CD4-positive, alpha-beta memory T cell (primary cell): ENCODE measurements around the gene MRAP. TPM values are rescaled to one million over a fixed set of nuclear protein-coding genes. Genes with fewer than 3 reads are reported as not detected.
A peak's percentile ranks its signal among the peaks of the same experiment; 100 is the strongest.

Experiments used
- CTCF ChIA-PET: fragments of 350-600 bp; sonication (Branson Sonifier 250); formaldehyde crosslinking; loops from one replicate; lab custom pipeline; 2021; ENCODE audit warnings: inconsistent platforms; ENCODE audit not compliant: partially characterized antibody; lab: Charles Lee
- POLR2A ChIA-PET: fragments of 350-600 bp; sonication (Branson Sonifier 250); formaldehyde crosslinking; loops from one replicate; lab custom pipeline; 2021; ENCODE audit not compliant: partially characterized antibody; lab: Charles Lee
- DNase-seq, 5 donors: peaks; one replicate each; pipeline versions ENCODE4 v3.0.0 to v3.0.0-alpha.2; 2020 to 2022; ENCODE audit warnings: mixed read lengths in 1 of 5
- H3K27ac ChIP-seq: one replicate; pipeline ENCODE4 v1.7.0; 2013; ENCODE audit warnings: low read depth, low read length
- H3K27me3 ChIP-seq: 2 replicates; pipeline ENCODE4 v1.7.0; 2013; ENCODE audit warnings: mild to moderate bottlenecking, low read length, moderate library complexity; ENCODE audit not compliant: insufficient read depth
- H3K36me3 ChIP-seq: 2 replicates; pipeline ENCODE4 v1.7.0; 2013; ENCODE audit warnings: mild to moderate bottlenecking, low read length, moderate library complexity; ENCODE audit not compliant: insufficient read depth
- H3K4me1 ChIP-seq: 2 replicates; pipeline ENCODE4 v1.7.0; 2013; ENCODE audit warnings: mild to moderate bottlenecking, low read length, moderate library complexity; ENCODE audit not compliant: insufficient read depth
- H3K4me3 ChIP-seq, 2 donors: one replicate each; pipeline ENCODE4 v1.7.0; 2013; ENCODE audit warnings: low read length in 2 of 2, mild to moderate bottlenecking in 1 of 2
- H3K9me3 ChIP-seq, 2 donors: one replicate each; pipeline ENCODE4 v1.7.0; 2013; ENCODE audit warnings: low read length in 2 of 2, control low read depth in 1 of 2; ENCODE audit not compliant: control insufficient read depth in 1 of 2
- H3K27ac Mint-ChIP-seq, 7 donors: one replicate each; pipeline ENCODE4 v1.8.0; 2020 to 2021; ENCODE audit warnings: mixed read lengths in 7 of 7, mild to moderate bottlenecking in 6 of 7, inconsistent platforms in 3 of 7, moderate library complexity in 3 of 7
- H3K27me3 Mint-ChIP-seq, 2 donors: one replicate each; pipeline ENCODE4 v1.8.0; 2020 to 2021; ENCODE audit warnings: mixed read lengths in 2 of 2
- H3K36me3 Mint-ChIP-seq, 2 donors: one replicate each; pipeline ENCODE4 v1.8.0; 2020 to 2021; ENCODE audit warnings: mixed read lengths in 2 of 2, inconsistent platforms in 1 of 2, mild to moderate bottlenecking in 1 of 2
- H3K4me1 Mint-ChIP-seq, 4 donors: one replicate each; pipeline ENCODE4 v1.8.0; 2020 to 2021; ENCODE audit warnings: mixed read lengths in 4 of 4, mild to moderate bottlenecking in 1 of 4
- H3K4me3 Mint-ChIP-seq, 8 donors: one replicate each; pipeline ENCODE4 v1.8.0; 2020 to 2021; ENCODE audit warnings: mixed read lengths in 8 of 8, mild to moderate bottlenecking in 7 of 8, moderate library complexity in 6 of 8, inconsistent platforms in 3 of 8
- H3K9me3 Mint-ChIP-seq, 8 donors: one replicate each; pipeline ENCODE4 v1.8.0; 2020 to 2021; ENCODE audit warnings: mixed read lengths in 8 of 8, mild to moderate bottlenecking in 5 of 8, inconsistent platforms in 3 of 8, moderate library complexity in 1 of 8
- intact Hi-C: fragments of 100-400 bp; cut with micrococcal nuclease; formaldehyde crosslinking; loops from one replicate; pipeline ENCODE4 v1.15.1; 2023
- polyA plus RNA-seq, 2 donors: library from polyadenylated mRNA; unstranded; fragments of 300-500 nt; fragmentation: Illumina TruSeq; gene quantifications; one replicate each; pipeline ENCODE4 v1.2.3, GENCODE V29; 2021
- total RNA-seq, 2 experiments: library from RNA; stranded (reverse); gene quantifications; one replicate each; pipeline ENCODE4 v1.2.3, GENCODE V29; 2021

MRAP gene
- total and polyA plus RNA-seq, 4 experiments from 2014 or later, result not detected

DNA sequence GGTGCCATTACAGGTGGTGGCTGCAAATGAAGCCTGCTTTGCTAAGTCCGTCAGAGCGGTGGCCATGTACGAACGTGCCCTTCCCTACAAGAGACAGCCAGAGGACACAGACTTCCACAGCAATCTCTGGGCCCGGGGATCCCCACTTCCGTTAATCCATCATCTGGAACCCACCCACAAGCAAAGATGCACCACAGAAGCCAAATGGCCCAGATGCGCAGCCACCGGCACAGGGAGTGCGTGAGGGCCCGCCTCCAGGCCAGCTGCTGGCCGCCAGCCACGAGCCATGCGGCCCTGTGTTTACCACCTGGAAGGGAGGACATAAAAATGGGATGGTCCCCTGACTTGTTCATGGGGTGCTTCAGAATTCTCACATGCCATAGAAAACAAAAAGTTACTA, 22.1 kb downstream of the MRAP start:
- CTCF ChIA-PET, result no interaction called here

DNA sequence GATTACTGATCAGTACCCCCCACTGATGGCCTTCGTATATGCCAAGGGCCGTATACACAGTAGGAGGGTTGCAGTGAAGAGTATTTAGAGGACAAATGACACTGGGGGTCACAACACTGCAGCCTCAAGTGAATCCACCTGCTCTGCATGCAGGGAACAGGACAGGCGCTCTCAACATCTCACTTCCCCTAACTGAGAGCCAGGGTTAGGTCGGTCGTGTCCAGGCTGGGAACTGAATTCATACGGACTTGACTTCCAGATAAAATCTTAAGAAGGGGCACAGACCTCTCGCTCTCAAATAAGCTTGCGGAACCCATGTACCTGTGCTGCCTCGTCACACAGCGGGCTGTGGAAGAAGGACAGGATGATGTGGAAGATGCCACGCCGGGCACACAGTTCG, 22.8 kb downstream of the MRAP start:
- Mint-ChIP-seq H3K4me1 (no peaks in the 10 kb centered on the region), H3K9me3 (no peaks in the 10 kb centered on the region), H3K36me3 (peaks cover 82 to 88% of the 10 kb centered on the region in 2 donors), H3K27me3 (no peaks in the 10 kb centered on the region), H3K4me3 (no peak overlapping the region), H3K27ac (no peak overlapping the region)
- no peaks in the 10 kb centered on the region for H3K9me3 ChIP-seq
- no peaks in the 10 kb centered on the region for H3K27me3 ChIP-seq
- no peak overlapping the region for H3K4me3 ChIP-seq
- no peak overlapping the region for H3K27ac ChIP-seq
- CTCF ChIA-PET, result no interaction called here
- intact Hi-C loops, result no loop called here
- H3K36me3 ChIP-seq, result peaks cover 95% of the 10 kb centered on the region
- POLR2A ChIA-PET, result no interaction called here
- no peak for DNase-seq
- no peaks in the 10 kb centered on the region for H3K4me1 ChIP-seq

More for the DNA sequence above, 22.1 kb downstream of the MRAP start:
- Histone ChIP-seq H3K27ac (no peak overlapping the region), H3K4me3 (no peak overlapping the region), H3K27me3 (no peaks in the 10 kb centered on the region), H3K4me1 (no peaks in the 10 kb centered on the region), H3K9me3 (no peaks in the 10 kb centered on the region), H3K36me3 (peaks cover 95% of the 10 kb centered on the region)
- H3K27ac Mint-ChIP-seq, result no peak overlapping the region
- no peaks in the 10 kb centered on the region for H3K9me3 Mint-ChIP-seq
- intact Hi-C loops, result no loop called here
- H3K4me1 Mint-ChIP-seq, result no peaks in the 10 kb centered on the region
- DNase-seq, result no peak
- H3K36me3 Mint-ChIP-seq, result peaks cover 75 to 88% of the 10 kb centered on the region in 2 donors
- H3K27me3 Mint-ChIP-seq, result no peaks in the 10 kb centered on the region
- POLR2A ChIA-PET, result no interaction called here
- no peak overlapping the region for H3K4me3 Mint-ChIP-seq

DNA sequence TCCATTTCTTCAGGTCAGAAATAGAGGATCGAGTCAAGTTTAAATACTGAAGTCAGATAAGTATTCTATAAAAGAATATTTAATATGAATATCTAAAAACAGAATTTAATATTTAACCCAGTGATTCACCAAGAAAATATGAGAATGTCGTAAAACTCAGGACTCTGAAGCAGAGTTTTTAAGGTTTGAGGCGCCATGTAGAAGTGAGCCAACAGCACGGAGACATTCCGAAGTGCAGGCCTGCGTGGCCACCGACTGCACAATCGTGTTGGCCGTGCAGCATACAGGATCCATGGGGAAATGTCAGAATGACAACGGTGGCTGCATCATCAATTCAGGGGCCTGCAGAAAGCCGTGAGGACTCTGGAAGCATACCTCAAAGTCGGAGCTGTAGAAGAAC, 23.4 kb downstream of the MRAP start:
- no peak overlapping the region for H3K4me3 ChIP-seq
- H3K36me3 Mint-ChIP-seq, result peaks cover 87 to 90% of the 10 kb centered on the region in 2 donors
- no peak for DNase-seq
- peaks cover 0 to 2% (median 0%) of the 10 kb centered on the region in 8 donors for H3K9me3 Mint-ChIP-seq
- no peak overlapping the region for H3K27ac ChIP-seq
- no peak overlapping the region for H3K27ac Mint-ChIP-seq
- CTCF ChIA-PET, result interaction anchor here (1.0 kb wide), 1 partner anchor 8 kb away, joined by 3 read pairs; no protein-coding TSS in a partner anchor
- intact Hi-C loops, result no loop called here
- H3K4me3 Mint-ChIP-seq, result no peak overlapping the region
- H3K4me1 ChIP-seq, result no peaks in the 10 kb centered on the region
- no peaks in the 10 kb centered on the region for H3K27me3 Mint-ChIP-seq
- H3K4me1 Mint-ChIP-seq, result no peaks in the 10 kb centered on the region
- peaks cover 91% of the 10 kb centered on the region for H3K36me3 ChIP-seq
- POLR2A ChIA-PET, result no interaction called here
- H3K27me3 ChIP-seq, result no peaks in the 10 kb centered on the region
- H3K9me3 ChIP-seq, result no peaks in the 10 kb centered on the region

DNA sequence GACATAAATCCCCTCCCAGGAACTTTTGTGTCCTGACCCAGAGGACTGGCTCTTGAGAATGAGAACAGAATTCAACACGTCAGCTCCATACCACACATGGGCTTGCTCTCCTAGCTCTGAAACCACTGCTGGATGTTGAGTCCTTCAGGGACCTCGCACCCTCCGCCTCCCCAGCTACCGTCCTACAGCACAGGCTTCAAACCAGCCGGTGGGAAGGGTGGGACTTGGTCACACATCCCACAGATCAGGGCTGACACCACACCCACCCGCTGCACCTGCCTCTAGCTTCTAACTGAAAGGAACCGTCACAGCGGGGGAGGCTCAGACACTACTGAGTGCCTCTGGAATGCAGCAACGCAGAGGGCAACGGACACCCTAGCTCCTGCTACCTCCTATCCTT, 24.0 kb downstream of the MRAP start:
- intact Hi-C loops, result no loop called here
- DNase-seq, result no peak
- ChIA-PET POLR2A (interaction anchor here (1.2 kb wide), 1 partner anchor 9 kb away, joined by 3 read pairs; no protein-coding TSS in a partner anchor), CTCF (interaction anchor here (1.0 kb wide), 1 partner anchor 9 kb away, joined by 3 read pairs; no protein-coding TSS in a partner anchor)
- peaks cover 85 to 86% of the 10 kb centered on the region in 2 donors for H3K36me3 Mint-ChIP-seq
- Histone ChIP-seq H3K4me3 (no peak overlapping the region), H3K27me3 (no peaks in the 10 kb centered on the region), H3K4me1 (no peaks in the 10 kb centered on the region), H3K36me3 (peaks cover 86% of the 10 kb centered on the region), H3K27ac (no peak overlapping the region), H3K9me3 (no peaks in the 10 kb centered on the region)
- H3K27ac Mint-ChIP-seq, result no peak overlapping the region
- H3K9me3 Mint-ChIP-seq, result peaks cover 0 to 2% (median 0%) of the 10 kb centered on the region in 8 donors
- H3K4me1 Mint-ChIP-seq, result no peaks in the 10 kb centered on the region
- H3K4me3 Mint-ChIP-seq, result no peak overlapping the region
- no peaks in the 10 kb centered on the region for H3K27me3 Mint-ChIP-seq

DNA sequence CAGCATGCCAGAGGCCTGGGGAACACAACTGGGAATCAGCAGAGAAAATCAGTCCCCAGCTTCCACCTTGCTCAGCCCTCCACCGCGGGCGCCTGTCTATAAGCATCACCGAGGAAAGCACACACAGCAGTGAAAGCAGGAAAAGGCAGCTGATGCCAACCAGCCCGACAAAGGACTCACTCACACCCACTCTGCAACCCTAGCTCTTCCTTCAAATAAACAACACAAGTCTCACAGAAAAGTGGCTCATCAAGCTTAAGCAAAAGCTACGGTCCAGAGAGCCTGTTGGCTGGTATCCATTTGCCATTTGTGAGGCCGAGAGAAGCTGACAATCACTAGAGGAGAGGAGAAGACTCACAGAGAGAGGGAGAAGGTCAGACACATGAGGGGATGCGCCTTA, 27.1 kb downstream of the MRAP start:
- ChIA-PET CTCF (no interaction called here), POLR2A (no interaction called here)
- no peaks in the 10 kb centered on the region for H3K4me1 ChIP-seq
- Mint-ChIP-seq H3K36me3 (peaks cover 83 to 84% of the 10 kb centered on the region in 2 donors), H3K4me1 (no peaks in the 10 kb centered on the region), H3K9me3 (peaks cover 0 to 2% (median 0%) of the 10 kb centered on the region in 8 donors), H3K27ac (peak overlapping the region in 1 of 7 donors; percentile 66), H3K4me3 (no peak overlapping the region), H3K27me3 (no peaks in the 10 kb centered on the region)
- H3K9me3 ChIP-seq, result no peaks in the 10 kb centered on the region
- H3K36me3 ChIP-seq, result peaks cover 59% of the 10 kb centered on the region
- no peak for DNase-seq
- intact Hi-C loops, result no loop called here
- no peak overlapping the region for H3K4me3 ChIP-seq
- no peaks in the 10 kb centered on the region for H3K27me3 ChIP-seq
- no peak overlapping the region for H3K27ac ChIP-seq

GRCh38 chr21:32328595-32328994, 29.9 kb downstream of the MRAP start:
- Mint-ChIP-seq H3K27me3 (no peaks in the 10 kb centered on the region), H3K36me3 (peaks cover 80 to 84% of the 10 kb centered on the region in 2 donors), H3K27ac (no peak overlapping the region), H3K4me1 (peaks cover 0 to 1% (median 0%) of the 10 kb centered on the region in 4 donors), H3K9me3 (peaks cover 0 to 2% (median 0%) of the 10 kb centered on the region in 8 donors), H3K4me3 (no peak overlapping the region)
- no peaks in the 10 kb centered on the region for H3K9me3 ChIP-seq
- peaks cover 43% of the 10 kb centered on the region for H3K36me3 ChIP-seq
- DNase-seq, result no peak
- no peaks in the 10 kb centered on the region for H3K27me3 ChIP-seq
- H3K4me1 ChIP-seq, result no peaks in the 10 kb centered on the region
- ChIA-PET POLR2A (no interaction called here), CTCF (interaction anchor here (1.8 kb wide), 1 partner anchor 273 kb away, joined by 6 read pairs; no protein-coding TSS in a partner anchor)
- H3K27ac ChIP-seq, result no peak overlapping the region
- H3K4me3 ChIP-seq, result no peak overlapping the region
- intact Hi-C loops, result no loop called here

DNA sequence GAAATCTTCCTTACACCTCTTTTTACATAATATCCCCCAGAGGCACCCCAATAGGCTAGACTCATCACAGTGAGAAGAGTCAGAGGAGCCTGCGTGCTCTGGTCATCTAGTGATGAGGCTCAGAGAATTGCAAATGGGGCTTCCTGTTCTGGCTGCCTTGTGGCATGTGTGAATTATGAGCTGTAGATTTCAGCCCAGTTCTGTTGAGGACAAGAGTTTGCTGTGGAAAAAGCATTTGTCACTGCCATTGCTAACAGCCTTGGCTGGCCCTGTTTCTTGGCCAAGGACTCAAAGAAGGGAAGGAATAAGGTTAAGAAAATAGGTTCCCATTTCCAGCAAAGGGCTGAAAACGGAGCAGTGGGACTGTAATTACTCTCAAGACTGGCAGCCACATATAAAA, 30.7 kb downstream of the MRAP start:
- Mint-ChIP-seq H3K4me3 (no peak overlapping the region), H3K27ac (no peak overlapping the region), H3K9me3 (peaks cover 0 to 2% (median 0%) of the 10 kb centered on the region in 8 donors), H3K4me1 (peaks cover 0 to 1% (median 0%) of the 10 kb centered on the region in 4 donors), H3K27me3 (no peaks in the 10 kb centered on the region), H3K36me3 (peaks cover 80 to 86% of the 10 kb centered on the region in 2 donors)
- H3K4me1 ChIP-seq, result no peaks in the 10 kb centered on the region
- ChIA-PET POLR2A (no interaction called here), CTCF (interaction anchor here (1.8 kb wide), 1 partner anchor 272 kb away, joined by 6 read pairs; no protein-coding TSS in a partner anchor)
- no peaks in the 10 kb centered on the region for H3K9me3 ChIP-seq
- no peak overlapping the region for H3K4me3 ChIP-seq
- H3K27me3 ChIP-seq, result no peaks in the 10 kb centered on the region
- no peak overlapping the region for H3K27ac ChIP-seq
- DNase-seq, result no peak
- intact Hi-C loops, result no loop called here
- H3K36me3 ChIP-seq, result peaks cover 42% of the 10 kb centered on the region
